GM19455 (cell line): ENCODE data around the gene DHCR24.

Source experiments
- ATAC-seq: cut with Tn5 transposase; IDR thresholded peaks from one replicate; pipeline ENCODE4 v1.9.1; 2021; ENCODE audit not compliant: unreplicated experiment

The DHCR24 gene

GRCh38 chr1:54865238-54866073 is 21.5 kb downstream of the DHCR24 start:
- no peak for ATAC-seq

GRCh38 chr1:54864460-54865208 is 22.4 kb downstream of the DHCR24 start:
- no peak for ATAC-seq

DNA sequence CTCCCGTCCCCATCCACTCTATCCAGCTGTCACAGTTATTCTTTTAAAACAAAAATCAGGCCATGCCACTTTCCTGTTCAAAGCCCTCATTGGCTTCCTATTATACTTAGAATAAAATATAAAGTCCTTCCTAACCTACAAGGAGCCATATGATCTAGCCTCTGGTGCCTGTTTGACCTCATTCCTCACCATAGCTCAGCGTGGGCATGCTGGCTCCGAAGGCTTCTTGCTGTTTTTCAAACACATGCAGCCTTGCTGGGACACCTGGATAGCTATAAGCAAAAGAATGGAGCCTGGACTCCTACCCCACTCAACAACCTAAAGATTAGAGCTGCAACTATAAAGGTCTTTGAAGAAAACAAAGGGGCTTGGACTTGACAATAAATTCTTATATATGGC is 23.7 kb downstream of the DHCR24 start:
- no peak for ATAC-seq

DNA sequence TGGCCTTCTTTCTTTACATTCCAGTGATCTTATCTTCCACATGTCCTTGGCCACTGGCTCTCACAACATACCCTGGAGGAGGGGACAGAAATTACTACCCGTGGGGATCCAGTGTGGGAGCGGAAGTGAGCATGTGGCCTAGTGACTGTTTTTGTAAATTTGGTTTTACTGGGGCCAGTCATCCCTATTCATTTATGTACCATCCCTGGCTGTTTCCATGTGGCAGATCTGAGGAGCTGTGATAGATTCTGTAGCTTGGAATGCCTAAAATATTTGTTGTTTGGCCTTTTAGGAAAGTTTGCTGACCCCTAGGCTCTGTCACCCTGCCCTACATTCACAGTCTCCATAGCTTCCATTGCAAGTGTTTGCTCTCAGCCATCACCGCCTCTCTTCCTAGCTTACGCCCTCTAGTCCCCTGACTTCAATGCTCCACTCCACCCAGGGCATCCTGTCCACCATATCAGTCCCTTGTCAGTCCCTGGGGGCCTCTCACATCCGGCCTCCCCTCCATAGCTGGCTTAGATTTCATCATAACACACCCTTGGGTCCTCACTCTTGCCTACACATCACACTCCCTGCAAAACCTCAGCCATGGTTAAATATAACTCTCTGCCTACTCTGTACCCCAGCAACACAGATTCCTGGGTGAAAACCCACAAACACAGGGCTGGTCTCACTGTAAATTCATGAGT is 25.8 kb downstream of the DHCR24 start:
- ATAC-seq = peak; percentile 49

DNA sequence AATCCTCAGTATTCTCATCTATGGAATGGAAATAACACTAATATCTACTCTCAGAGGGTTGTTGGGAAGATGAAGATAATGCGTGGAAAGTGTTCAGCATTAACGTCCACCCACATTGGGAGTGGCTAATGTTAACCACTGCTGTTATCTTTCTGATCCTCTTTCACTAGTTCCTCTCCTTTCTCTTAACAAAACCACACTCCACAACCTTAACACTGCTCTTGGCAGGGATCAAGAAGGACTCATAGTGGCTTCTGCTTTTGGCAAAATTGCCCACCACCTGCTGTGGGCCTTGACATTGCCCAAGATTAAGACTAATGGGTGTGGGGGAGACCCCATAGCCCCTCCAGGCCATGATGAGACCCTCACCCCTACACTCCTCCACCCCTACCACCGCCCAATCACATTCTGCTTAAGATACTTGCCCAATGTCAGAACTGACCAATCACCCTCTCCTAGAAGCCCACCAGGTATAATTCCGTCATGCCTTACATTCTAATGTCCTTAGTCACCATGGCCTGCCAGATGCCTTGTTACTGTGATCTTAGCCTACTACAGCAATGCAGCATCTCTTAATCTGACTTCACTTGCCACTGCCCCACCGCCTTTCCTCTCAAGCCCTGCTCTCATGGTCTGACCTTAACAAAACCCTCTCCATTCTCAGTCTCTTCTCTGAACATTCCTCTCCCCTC is 27.1 kb downstream of the DHCR24 start:
- ATAC-seq = no peak

GRCh38 chr1:54857746-54858561 is 29.0 kb downstream of the DHCR24 start:
- no peak for ATAC-seq

GRCh38 chr1:54857141-54857540 is 29.9 kb downstream of the DHCR24 start:
- ATAC-seq = no peak

- no peak for ATAC-seq
These were observed 32.5 kb downstream of the DHCR24 start for GRCh38 chr1:54854381-54855020.

- no peak for ATAC-seq
These were observed 33.1 kb downstream of the DHCR24 start for GRCh38 chr1:54853793-54854370.

DNA sequence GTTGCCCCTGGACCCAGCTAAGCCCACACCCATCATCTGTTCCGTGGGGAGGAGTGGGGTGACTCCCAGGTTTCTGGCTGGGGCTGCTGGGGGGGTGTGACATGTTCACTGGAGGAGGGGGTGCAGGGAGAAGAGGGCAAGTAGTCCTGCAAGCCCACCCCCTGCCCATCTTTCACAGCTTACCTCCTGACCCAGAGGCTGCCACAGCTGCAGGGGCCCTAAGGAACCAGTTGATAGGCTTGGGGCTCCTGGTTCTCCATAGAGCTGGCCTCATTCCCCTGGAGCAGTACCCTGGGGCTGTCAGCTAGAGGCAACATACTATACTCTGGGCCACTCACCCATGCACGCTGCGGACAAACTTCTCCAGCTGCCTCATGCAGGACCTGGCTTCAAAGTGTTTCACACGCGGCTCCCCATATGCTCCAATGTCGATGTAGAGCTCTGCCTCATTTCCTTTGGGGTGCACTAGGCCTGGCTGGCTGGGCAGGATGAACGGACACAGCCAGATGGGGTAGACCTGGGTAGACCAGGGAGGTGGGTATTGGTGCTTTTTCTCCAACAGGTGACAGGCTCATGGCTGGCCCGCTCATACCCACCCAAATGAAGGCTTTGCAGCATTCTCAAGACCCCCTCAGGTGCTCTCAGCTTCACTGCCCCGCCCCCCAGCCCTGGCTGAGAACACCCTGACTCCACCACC is 33.8 kb downstream of the DHCR24 start:
- ATAC-seq = no peak

GRCh38 chr1:54851936-54852524 is 35.0 kb downstream of the DHCR24 start:
- ATAC-seq = no peak

GRCh38 chr1:54851406-54851805 is 35.6 kb downstream of the DHCR24 start:
- no peak for ATAC-seq

- ATAC-seq = no peak
These were observed 36.3 kb downstream of the DHCR24 start for GRCh38 chr1:54850737-54851136.

DNA sequence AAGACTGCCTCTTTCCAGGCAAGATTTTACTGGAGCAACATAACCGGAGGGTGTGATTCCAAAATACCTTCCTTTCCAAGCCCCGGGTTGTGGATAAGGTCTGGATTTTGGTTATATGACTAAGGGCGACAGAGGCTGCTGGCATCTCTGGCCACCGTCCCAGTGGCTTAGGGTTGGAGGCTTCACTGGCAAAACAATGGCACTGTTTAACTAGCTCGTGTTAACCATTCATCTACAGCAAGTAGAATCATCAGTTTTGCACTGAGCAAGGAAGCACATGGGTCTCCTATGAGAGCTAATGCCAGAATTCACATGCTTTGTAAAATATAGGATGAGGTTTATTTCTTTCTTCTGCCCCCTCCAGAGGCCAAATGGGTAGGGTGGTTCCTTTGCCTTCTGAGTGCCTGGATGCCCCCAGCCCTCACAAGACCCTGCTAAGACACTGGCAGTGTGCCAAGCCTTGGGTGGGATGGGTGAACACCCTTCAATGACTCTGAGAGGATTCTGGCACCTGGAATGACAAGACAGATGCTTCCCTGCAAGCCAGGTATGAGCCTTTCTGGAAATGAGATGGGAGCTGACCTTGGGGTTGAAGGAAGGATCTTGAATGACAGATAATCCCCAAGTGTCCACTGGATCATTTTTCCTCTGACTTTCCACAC is 36.8 kb downstream of the DHCR24 start:
- no peak for ATAC-seq

DNA sequence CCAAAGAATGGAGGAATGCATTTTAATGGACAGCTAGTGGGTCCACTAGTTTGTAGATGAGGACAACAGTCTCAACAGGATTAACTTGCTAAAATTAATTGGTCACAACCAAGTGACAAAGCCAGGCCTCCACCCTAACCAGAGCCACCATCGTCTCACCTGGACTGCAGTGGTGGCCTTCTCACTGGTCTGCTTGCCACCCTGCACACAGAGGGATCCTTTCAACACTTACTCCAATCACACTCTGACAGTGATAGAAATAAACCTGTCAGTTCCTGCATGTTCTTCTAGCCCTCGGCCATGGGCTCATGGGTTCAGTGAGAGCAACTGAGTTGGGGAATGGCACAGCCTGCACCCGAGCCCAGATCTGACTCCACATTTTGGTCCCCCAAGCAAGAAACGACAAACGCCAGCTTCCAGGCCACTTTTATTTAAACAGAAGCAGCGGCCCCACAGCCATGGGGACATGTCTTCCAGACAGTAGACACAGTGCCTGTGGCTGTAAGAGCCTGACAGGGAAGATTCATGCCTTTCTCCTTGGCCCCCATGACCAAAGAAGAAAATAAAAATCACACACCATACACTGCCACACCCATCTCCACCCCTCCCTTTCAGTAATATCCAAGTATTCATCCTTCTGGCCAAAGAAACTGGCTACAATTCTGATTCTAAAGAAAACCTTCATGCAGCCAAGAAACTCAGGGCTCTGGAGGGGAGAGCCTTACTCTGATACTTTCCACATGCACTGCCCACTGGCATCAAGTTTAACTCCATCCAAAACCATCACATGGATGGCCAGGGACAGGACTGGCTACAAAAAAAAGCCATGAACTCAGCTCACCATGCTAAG is 37.6 kb downstream of the DHCR24 start:
- no peak for ATAC-seq

DNA sequence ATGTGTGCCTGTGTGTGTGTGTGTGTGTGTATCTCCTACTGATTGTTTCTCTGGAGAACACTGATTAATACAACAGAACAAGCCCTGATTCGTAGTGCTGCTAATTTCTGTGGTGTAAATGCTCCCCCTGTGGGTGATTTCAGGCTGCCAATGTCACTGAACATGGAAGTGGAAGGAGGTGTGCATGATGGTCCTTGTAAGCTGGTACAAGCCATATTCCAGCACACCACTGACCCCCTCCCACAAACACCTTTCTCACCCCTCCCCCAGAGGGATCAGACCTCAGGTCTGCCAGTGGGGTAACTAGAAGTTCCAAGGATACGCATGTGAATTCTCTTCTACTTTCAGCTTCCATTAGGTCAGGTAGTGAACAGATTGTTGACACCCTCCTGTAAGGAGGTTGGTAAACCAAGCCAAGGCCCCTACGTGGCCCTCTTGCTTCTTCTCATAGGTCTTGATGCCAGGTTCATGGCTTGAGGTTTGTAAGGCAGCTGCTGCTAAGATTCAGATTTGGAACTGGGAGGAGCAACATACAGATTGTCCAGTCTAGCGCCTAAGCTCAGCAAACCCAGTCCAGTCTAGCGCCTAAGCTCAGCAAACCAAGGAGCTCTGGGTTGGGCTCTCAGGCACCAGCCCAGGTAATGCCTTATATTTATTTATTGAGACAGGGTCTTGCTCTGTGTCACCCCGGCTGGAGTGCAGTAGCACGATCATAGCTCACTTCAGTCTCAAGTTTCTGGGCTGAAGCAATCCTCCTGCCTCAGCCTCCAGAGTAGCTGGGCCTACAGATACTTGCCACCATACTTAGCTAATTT is 38.7 kb downstream of the DHCR24 start:
- no peak for ATAC-seq
